Measurements from ENCODE around the gene FZD10. TPM values are rescaled to one million over a fixed set of nuclear protein-coding genes. Genes with fewer than 3 reads are reported as not detected.

FZD10 gene
- polyA plus RNA-seq, 6 donors from 2014 or later, result not detected

DNA sequence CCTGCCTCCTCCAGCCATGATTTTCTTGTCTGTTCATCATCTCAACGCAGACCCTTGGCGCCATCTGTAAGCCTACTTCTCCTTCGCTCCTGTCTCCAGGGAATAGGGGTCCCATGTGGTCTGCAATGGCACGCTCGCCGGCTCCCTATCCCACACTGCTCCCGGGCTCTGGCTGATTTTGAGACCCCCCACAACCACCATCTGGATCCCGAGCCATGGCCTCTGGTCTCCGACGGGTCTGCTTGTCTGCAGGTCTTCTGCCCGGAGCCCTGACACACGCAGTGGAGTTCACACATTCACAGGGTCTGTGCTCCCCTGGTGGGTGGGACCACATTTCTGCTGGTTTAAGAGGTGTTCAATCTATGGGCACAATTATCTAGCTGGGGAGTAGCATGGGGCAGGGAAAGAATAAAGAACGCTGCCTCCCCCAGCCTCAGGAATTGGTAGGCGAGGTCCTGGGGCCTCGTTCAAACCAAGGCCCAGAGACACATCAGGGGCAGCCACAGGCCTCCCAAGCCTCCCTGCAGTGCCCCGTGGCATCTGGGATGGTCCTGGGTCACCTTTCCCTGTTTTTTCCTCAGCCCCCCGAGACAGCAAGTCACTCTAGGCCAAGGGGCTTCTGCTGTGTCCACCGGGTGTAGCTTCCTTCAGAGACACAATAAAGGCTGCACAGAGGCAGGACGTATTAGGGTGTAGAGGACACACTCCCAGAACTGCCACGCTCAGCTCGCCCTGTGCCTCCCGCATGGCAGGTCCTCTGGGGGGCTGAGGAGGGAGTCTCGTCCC, 21.5 kb downstream of the FZD10 start:
- peaks cover 0 to 18% of the 10 kb centered on the region in 2 donors for H3K36me3 Mint-ChIP-seq
- H3K27me3 Mint-ChIP-seq, result peaks cover 12 to 15% (median 14%) of the 10 kb centered on the region in 3 donors

DNA sequence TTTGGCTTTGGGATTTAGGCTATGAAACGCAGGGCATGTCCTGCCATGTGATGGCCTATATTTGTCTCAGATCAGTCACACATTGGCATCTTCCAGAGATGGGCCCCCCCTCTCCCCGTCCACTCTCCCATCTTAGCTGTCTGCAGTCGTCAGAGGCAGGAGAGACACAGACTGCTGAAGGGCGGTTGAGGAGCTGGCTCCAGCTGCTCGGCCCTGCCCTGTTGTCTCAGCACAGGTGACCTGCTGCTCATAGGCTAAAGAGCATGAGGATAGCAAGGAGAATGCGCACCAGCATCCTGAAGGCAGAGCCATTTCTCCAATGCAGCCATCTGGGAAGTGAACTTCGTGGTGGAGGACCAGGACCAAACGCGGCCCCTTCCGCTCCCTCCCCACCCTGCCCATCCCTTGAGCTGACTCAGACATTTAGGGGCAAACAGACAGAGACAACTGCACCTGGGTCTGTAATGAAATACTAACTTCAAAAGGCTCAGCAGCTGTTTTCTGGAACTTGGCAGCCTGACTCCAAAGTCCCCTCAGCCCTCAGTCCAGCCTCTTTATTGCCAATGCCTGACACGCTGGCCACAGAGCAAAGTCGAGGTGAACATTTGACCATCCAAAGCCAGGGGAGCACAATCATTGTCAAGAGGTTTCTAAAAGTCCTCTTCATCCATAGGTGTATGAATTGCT, 22.3 kb downstream of the FZD10 start:
- Mint-ChIP-seq H3K9me3 (peaks cover 5 to 23% (median 8%) of the 10 kb centered on the region in 7 donors), H3K36me3 (peaks cover 0 to 18% of the 10 kb centered on the region in 2 donors), H3K27me3 (peaks cover 12 to 15% (median 14%) of the 10 kb centered on the region in 3 donors), H3K4me3 (no peak overlapping the region), H3K4me1 (no peaks in the 10 kb centered on the region), H3K27ac (no peak overlapping the region)
- DNase-seq (no peak), ATAC-seq (ENCODE audit: low read depth in 2 of 2) (no peak)

More for the DNA sequence above, 21.5 kb downstream of the FZD10 start:
- no peaks in the 10 kb centered on the region for H3K4me1 Mint-ChIP-seq
- H3K4me3 Mint-ChIP-seq, result no peak overlapping the region
- H3K9me3 Mint-ChIP-seq, result peaks cover 5 to 23% (median 8%) of the 10 kb centered on the region in 7 donors
- DNase-seq, result no peak
- no peak for ATAC-seq (ENCODE audit: low read depth in 2 of 2)
- H3K27ac Mint-ChIP-seq, result no peak overlapping the region

DNA sequence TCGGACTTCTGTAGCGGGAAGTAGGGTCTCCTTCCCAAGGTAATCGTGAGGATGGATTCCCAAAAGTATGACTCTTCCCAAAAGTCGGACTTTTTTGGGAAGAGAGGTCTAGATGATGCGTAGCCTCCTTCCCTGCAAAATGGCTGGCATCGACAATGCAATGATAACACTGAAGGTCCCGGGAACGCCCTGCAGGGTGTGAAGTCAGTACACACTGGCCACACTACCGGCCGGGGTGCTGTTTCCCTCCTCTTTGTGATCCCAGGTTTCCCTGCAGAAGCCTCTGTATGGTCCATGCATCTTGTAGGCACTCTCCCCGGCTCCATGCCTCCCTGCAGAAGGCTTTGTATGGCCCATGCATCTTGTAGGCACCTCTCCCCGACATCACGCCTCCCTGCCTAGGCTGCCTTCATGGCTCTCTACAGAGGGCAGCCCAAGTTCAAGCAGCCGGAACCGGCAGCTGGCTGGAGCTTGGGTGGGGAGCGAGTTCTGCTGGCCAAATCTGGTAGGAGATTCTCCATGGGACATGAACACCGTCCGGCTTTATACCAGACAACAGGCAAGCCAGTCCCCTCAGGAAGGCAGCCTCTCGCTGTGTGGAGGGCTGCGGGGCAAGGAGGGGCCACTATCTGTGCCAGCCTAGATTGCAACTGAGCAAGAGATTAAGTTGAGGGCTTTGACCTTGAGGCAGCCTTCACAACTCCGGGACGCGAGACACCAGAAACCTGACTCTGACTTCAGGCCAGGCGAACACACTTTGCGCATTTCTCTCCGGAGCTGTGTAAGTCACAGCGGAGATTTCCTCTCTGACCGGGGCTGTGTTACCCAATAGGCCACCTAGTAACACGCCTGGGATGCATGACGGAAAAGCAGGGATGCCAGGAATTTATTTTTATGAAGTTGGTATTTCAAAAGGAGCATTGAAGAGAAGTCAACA, 23.5 kb downstream of the FZD10 start:
- Mint-ChIP-seq H3K4me3 (no peak overlapping the region), H3K9me3 (peaks cover 6 to 20% (median 10%) of the 10 kb centered on the region in 7 donors), H3K36me3 (peaks cover 0 to 18% of the 10 kb centered on the region in 2 donors), H3K27me3 (peaks cover 9 to 12% (median 12%) of the 10 kb centered on the region in 3 donors), H3K4me1 (no peaks in the 10 kb centered on the region), H3K27ac (no peak overlapping the region)
- DNase-seq (no peak), ATAC-seq (ENCODE audit: low read depth in 2 of 2) (no peak)

DNA sequence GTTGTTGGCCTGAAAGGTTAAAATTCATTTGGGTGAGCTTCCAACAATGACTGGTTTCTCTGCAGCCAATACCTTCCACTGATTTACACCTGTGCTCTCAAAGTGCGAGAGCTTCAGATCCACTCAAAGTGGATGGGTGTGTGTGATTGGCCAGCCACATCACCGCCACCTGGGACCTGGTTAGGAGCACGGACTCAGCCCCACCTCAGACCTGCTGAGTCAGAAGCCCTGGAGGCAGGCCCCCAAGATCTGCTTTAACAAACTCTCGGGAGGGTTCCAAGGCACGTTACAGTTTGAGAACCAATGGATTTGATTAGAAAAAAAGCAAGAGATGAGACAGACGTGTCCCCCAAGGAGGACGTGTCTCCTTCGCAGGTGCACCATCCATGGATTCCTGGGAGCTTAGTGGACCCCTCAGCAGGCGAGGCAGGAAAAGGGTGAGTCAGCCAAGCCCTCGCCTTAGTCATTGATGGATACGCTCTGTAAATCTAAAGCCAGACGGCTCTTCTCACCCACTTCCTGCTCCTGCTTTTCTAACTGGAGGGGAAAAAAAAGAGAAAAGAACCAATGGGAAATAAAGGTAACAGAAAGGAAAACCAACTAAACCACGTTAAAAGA, 24.5 kb downstream of the FZD10 start:
- ATAC-seq (ENCODE audit: low read depth in 2 of 2), result no peak
- Mint-ChIP-seq H3K27ac (no peak overlapping the region), H3K4me3 (no peak overlapping the region), H3K4me1 (no peaks in the 10 kb centered on the region), H3K9me3 (peaks cover 4 to 12% (median 10%) of the 10 kb centered on the region in 7 donors), H3K27me3 (peaks cover 0 to 10% (median 5%) of the 10 kb centered on the region in 3 donors), H3K36me3 (peaks cover 0 to 9% of the 10 kb centered on the region in 2 donors)
- DNase-seq, result no peak

DNA sequence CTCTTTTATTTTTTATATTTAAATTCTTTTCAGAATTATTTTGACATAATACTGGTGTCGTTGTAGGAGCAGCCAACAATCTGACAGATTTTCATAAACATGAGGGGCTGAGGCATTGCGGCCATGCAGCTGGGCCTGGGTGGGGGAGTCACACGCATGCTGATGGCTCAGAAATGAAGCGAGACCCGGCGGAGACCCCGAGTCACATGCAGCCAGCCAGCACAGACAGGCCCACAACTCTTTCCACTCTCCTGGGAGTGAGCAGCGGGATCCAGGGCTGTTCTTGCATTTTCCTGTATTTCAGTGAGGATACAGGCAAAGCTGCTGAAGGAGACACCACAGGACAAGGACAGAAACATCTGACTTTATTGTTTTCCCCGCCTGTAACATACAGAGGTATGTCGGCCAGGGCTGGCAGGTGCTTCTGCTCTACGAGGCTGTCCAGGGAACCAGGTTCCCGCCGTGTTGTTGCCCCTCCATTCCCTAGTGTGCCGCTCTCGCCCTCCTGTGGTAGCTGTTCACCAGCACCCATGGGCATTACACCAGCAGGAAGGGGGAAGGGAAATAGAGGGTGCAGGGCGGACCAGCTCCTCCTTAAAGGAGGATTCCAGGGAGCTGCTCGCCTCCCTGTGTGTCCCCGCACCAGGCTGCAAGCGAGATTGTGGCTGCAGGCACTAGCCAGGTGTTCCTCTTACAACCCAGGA, 30.5 kb downstream of the FZD10 start:
- ATAC-seq (ENCODE audit: low read depth in 2 of 2), result no peak
- no peak overlapping the region for H3K4me3 Mint-ChIP-seq
- peaks cover 0 to 6% (median 0%) of the 10 kb centered on the region in 7 donors for H3K9me3 Mint-ChIP-seq
- no peaks in the 10 kb centered on the region for H3K4me1 Mint-ChIP-seq
- H3K27ac Mint-ChIP-seq, result no peak overlapping the region
- no peak for DNase-seq
- H3K36me3 Mint-ChIP-seq, result no peaks in the 10 kb centered on the region
- H3K27me3 Mint-ChIP-seq, result peaks cover 0 to 5% (median 5%) of the 10 kb centered on the region in 3 donors

DNA sequence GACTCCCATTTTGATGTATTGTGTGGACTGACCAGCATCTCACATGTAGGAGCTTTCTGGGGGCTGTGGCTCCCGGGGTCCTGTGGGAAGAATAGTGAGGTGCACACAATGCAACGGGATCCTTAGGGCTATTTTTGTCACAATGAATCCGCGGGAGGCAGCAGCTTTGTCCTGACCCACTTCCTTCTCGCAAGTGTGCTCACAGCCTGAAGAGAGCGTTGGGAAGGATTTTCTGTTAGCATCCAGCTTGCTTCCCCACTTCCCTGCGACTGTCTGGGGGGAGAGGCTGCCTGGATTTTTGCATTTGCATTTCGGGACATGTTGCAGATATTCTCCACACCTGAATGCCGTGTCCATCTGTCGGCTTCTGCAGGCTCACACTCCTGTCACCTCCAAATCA, 31.9 kb downstream of the FZD10 start:
- no peak overlapping the region for H3K27ac Mint-ChIP-seq
- H3K9me3 Mint-ChIP-seq, result peaks cover 0 to 6% (median 0%) of the 10 kb centered on the region in 7 donors
- no peaks in the 10 kb centered on the region for H3K36me3 Mint-ChIP-seq
- DNase-seq (no peak), ATAC-seq (ENCODE audit: low read depth in 2 of 2) (no peak)
- no peak overlapping the region for H3K4me3 Mint-ChIP-seq
- H3K27me3 Mint-ChIP-seq, result peaks cover 0 to 5% (median 0%) of the 10 kb centered on the region in 3 donors
- no peaks in the 10 kb centered on the region for H3K4me1 Mint-ChIP-seq

DNA sequence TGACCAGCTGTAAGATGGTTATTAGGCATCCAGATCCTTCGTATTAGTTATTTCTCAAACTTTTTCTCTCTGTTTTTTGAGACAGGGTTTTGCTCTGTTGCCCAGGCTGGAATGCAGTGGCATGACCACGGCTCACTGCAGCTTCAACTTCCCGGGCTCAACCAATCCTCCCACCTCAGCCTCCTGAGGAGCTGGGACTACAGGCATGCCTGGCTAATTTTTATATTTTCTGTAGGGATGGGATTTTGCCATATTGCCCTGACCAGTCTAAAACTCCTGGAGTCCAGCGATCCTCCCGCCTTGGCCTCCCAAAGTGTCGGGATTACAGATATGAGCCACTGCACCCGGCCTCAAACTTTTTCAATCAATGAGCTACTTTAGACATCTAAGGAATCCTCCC, 33.1 kb downstream of the FZD10 start:
- DNase-seq (no peak), ATAC-seq (ENCODE audit: low read depth in 2 of 2) (no peak)
- Mint-ChIP-seq H3K27ac (no peak overlapping the region), H3K27me3 (peaks cover 0 to 5% (median 0%) of the 10 kb centered on the region in 3 donors), H3K4me1 (no peaks in the 10 kb centered on the region), H3K36me3 (no peaks in the 10 kb centered on the region), H3K9me3 (peaks cover 0 to 6% (median under 1%) of the 10 kb centered on the region in 7 donors), H3K4me3 (no peak overlapping the region)

DNA sequence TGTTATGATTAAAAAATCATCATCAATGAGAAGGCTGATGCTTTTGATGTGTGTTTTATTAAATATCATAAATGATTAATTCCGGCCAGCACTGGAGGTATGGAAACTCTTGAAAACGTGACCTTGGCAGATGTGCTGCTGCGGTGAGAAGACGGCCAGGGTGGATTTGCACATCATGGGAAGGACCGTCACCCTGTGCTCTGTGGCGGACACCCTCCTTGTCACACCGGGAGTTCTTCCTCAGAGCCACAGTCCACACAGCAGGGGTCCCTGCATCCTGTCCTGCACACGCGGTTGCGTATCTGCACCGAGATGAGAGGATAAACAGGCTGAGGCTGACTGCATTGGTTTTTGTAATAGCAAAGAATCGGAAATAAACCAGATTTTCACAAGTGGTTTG, 33.5 kb downstream of the FZD10 start:
- Mint-ChIP-seq H3K4me1 (no peaks in the 10 kb centered on the region), H3K36me3 (no peaks in the 10 kb centered on the region), H3K27ac (peak overlapping the region in 1 of 6 donors; percentile 17), H3K4me3 (no peak overlapping the region), H3K27me3 (peaks cover 0 to 5% (median 0%) of the 10 kb centered on the region in 3 donors), H3K9me3 (peaks cover 0 to 10% (median 1%) of the 10 kb centered on the region in 7 donors)
- ATAC-seq (ENCODE audit: low read depth in 2 of 2), result no peak
- no peak for DNase-seq

DNA sequence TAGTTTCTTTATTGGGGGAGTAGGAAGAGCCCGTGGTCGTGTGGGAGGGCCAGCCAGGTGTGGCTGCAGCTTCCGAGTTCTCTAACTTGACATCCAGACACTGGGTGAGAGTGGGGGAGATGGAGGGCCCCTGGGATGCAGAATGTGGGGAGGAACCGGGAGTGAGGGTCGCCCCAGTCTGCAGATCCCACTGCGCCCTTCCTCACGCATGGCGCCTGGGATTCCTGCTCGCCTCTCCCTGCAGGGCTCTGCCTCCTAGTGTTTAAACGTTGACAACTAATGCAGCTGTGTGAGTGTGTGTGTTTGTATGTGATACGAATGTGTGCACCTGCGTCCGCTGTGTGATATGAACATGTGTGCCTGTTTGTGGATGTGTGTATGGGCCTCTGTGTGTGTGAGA, 34.6 kb downstream of the FZD10 start:
- H3K27me3 Mint-ChIP-seq, result peaks cover 0 to 2% (median 0%) of the 10 kb centered on the region in 3 donors
- H3K36me3 Mint-ChIP-seq, result no peaks in the 10 kb centered on the region
- peaks cover 0 to 9% (median 2%) of the 10 kb centered on the region in 7 donors for H3K9me3 Mint-ChIP-seq
- no peak overlapping the region for H3K27ac Mint-ChIP-seq
- ATAC-seq (ENCODE audit: low read depth in 2 of 2) (no peak), DNase-seq (no peak)
- H3K4me1 Mint-ChIP-seq, result no peaks in the 10 kb centered on the region
- no peak overlapping the region for H3K4me3 Mint-ChIP-seq

DNA sequence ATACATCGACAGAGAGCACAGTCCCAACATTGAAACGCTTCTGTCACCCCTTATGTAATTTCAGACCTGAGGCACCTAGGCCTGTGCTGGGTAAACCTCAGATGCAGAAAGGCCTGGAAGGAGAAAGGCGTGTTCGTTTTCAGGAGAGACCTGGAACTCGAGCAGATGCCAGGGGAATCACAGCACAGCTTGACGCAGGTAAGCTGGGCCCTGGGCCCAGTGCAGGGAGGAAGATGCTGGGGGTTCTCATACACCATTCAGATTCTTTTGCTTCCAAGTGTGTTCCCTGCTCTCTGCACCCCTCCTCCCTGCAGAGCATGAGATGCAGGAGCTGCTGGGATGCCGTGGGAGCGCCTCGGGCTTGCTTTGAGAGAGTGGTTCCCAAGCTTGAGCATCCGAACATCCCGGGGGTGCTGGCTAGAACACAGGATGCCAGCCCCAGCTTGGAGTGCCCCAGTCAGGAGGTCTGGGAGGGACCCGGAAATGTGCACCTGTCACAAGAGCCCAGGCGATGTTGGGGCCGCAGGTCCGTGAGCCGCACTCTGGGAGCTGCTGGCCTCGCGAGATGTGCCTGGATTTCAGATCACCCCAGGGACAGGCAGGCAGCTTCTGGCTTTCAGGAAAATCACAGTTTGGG, 35.9 kb downstream of the FZD10 start:
- no peaks in the 10 kb centered on the region for H3K27me3 Mint-ChIP-seq
- H3K36me3 Mint-ChIP-seq, result no peaks in the 10 kb centered on the region
- no peaks in the 10 kb centered on the region for H3K4me1 Mint-ChIP-seq
- H3K27ac Mint-ChIP-seq, result no peak overlapping the region
- DNase-seq, result no peak
- ATAC-seq (ENCODE audit: low read depth in 2 of 2), result no peak
- H3K4me3 Mint-ChIP-seq, result no peak overlapping the region
- H3K9me3 Mint-ChIP-seq, result peaks cover 0 to 11% (median 2%) of the 10 kb centered on the region in 7 donors

DNA sequence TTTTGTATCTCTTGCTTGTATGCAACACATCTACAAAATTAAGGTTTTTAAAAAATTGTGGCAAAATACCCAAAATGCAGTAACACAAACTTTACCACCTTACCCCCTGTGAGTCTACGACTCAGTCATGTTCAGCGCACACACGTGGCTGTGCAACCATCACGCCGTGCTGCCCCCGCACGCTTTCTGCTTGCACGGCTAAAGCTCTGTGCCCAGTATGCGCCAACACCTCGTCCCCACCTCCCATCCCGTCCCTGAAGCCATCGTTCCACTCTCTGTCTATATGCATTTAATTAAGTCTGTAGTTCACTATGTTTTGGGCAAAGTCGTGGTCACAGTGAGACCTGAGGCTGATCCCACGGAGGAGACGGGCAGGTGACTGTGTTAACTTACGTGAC, 36.4 kb downstream of the FZD10 start:
- no peaks in the 10 kb centered on the region for H3K27me3 Mint-ChIP-seq
- peak overlapping the region in 1 of 8 donors; percentile 2 for H3K4me3 Mint-ChIP-seq
- no peak for DNase-seq
- H3K27ac Mint-ChIP-seq, result no peak overlapping the region
- H3K4me1 Mint-ChIP-seq, result no peaks in the 10 kb centered on the region
- H3K36me3 Mint-ChIP-seq, result no peaks in the 10 kb centered on the region
- ATAC-seq (ENCODE audit: low read depth in 2 of 2), result no peak
- H3K9me3 Mint-ChIP-seq, result peaks cover 0 to 11% (median 2%) of the 10 kb centered on the region in 7 donors

Data from naive B cell (primary cell).